WI38 (cell line): ENCODE data around the gene ALDH1A1.

Experiments used
- H3K4me3 ChIP-seq: 2 replicates; pipeline ENCODE4 v1.5.1; 2011; ENCODE audit warnings: low read depth, mild to moderate bottlenecking, control low read depth, low read length
- CTCF ChIP-seq: IDR thresholded peaks from 2 replicates; pipeline ENCODE4 v1.5.1; 2012; ENCODE audit warnings: low read depth, mild to moderate bottlenecking, control low read depth, low read length

The ALDH1A1 gene

GRCh38 chr9:72951520-72952380 lies 1.1 kb downstream of the ALDH1A1 start:
- no peak overlapping the region for H3K4me3 ChIP-seq
- TF ChIP-seq CTCF: no peak

- H3K4me3 ChIP-seq: no peak overlapping the region
- no peak for TF ChIP-seq CTCF
Observed at GRCh38 chr9:72950875-72951442, 1.9 kb downstream of the ALDH1A1 start.

GRCh38 chr9:72949918-72950325 lies 2.9 kb downstream of the ALDH1A1 start:
- no peak for TF ChIP-seq CTCF
- no peak overlapping the region for H3K4me3 ChIP-seq

GRCh38 chr9:72949244-72949582 lies 3.6 kb downstream of the ALDH1A1 start:
- no peak overlapping the region for H3K4me3 ChIP-seq
- TF ChIP-seq CTCF: no peak

GRCh38 chr9:72948575-72949243 lies 4.1 kb downstream of the ALDH1A1 start:
- no peak for TF ChIP-seq CTCF
- no peak overlapping the region for H3K4me3 ChIP-seq

- no peak overlapping the region for H3K4me3 ChIP-seq
- TF ChIP-seq CTCF: no peak
Observed at GRCh38 chr9:72947984-72948465, 4.8 kb downstream of the ALDH1A1 start.

- TF ChIP-seq CTCF: no peak
- H3K4me3 ChIP-seq: no peak overlapping the region
Observed at GRCh38 chr9:72946821-72947220, 6.0 kb downstream of the ALDH1A1 start.
